COLO668 (cell line): ENCODE data around the gene CORO2A.
"Not testable (repeated sequence)": the region's sequence is repeated elsewhere in the genome, so short reads cannot be mapped to it uniquely, and the experiment has no call there.

ENCODE experiments used
- DNase-seq: peaks from one replicate; lab custom pipeline; 2025; ENCODE audit not compliant: unreplicated experiment; lab: John Stamatoyannopoulos, UW

Gene CORO2A

DNA sequence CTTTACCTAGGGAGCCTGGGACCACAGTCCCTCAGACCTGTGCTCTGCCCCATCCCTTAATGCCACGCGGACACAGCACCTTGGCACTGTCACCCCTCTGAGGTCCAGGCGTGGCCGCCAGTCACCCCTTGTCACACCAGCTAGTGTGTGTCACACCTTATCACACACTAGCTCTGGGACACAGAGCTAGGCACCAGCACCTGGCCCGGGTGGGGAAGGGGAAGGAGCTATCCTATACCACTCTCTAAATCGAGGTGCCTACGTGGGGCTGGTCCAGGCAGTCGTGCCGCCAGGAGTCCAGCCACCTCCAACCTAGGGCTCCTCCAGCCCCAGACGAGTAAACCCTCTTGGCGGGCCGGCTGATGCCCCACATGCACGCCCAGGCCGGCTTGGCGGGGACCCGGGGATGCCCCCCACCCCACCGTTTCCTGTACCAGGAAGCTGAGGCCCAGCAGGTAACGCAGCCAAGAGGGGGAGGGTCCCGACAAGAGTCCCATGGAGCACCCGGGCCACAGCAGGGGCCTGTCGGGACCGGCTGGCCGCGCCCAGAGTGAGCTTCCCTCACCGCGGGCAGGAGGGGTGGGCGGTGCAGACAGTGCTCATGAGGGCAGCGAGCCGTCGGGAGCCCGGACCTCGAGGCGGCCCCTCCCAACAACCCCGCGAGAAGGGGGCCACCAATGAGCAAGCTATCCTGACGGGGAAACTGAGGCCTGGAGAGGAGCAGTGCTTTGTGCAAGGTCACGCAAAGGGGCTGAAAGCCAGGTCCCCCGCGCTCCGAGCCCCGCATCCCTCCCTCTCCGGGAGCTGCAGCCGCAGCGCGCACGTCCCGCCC, 550 bp downstream of the CORO2A start:
- DNase-seq, result peak; percentile 37

DNA sequence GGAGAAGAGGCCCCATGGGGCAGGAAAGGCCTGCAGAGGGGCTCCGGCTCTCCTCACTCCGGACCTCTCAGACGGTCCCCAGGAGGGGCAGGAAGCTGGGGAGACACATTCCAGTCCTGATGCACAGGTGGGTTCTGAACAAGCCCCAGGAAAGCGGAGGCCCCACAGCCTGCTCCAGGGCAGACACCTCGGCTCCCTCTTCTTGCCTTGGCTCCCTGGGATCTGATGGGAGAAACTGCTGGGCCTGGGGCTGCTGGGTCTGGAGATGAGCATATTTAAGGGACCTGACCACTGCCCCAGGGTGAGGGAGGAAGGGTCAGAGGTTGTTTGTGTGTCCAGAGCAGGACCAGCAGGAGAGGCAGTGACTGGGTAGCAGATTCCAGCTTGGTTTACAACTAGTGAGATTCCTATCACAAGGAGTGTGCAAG, 1.2 kb downstream of the CORO2A start:
- no peak for DNase-seq

DNA sequence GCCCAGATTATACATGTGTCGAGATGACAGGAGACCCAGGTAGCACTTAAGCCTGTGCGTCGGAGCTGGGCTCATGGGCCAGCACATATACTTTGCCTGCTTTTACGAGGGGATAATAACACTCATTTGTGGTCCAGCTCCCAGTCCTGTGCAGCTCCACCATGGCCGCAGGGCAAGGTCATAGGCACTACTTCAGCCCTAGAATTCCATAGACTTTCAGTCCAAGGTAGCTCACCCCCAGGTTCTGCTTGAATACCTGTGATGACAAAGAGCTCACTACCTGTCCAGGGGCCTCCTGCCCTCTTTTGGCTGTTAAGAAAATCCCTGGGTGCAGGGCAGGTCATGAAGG, 1.7 kb downstream of the CORO2A start:
- no peak for DNase-seq

- no peak for DNase-seq
Measured at GRCh38 chr9:98189412-98189811, 3.0 kb downstream of the CORO2A start.

GRCh38 chr9:98187926-98188325, 4.5 kb downstream of the CORO2A start:
- DNase-seq, result no peak

DNA sequence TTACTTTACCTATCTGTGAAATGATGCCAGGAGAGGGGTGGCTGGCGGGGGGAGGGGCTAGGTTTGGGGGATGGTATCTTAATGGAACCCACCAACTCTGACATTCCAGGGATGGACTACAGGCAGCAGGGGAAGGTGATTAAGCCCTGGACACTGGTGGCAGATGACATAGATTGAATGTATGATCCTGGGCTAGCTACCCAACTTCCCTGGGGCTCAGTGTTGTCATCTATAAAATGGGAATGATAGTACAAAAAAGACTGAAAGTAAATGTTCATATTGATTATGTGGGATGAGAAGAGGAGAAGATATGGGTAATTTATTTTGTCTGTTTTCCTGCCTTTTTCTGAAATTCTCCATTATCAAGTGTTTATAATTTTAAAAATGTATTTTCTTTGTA, 6.2 kb downstream of the CORO2A start:
- no peak for DNase-seq

DNA sequence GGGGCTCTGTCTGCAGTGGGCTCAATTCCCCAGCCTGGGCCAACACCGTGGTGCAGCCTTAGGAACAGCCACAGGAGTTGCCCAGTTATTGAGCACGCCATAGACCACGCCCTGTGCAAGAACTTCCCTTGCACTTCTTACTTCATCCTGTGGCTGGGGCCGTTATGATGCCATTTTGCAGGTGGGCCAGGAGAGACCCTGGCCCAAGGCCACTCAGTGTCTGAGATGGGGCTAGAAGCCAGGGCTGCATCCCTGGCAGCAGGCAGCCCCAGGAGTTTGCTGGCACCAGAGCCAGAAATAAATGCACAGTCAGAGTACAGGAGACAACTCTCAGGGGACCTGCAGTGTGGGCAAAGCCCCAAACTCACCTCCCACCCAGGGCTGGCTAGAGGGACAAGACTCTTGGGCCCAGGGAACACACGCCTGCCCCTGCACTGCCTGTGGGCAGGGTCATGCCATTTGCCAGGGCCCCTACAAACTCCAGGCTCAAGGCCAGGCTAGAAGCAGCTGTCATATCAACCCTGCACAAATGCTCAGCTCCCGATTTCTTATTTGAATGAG, 6.7 kb downstream of the CORO2A start:
- DNase-seq, result no peak

DNA sequence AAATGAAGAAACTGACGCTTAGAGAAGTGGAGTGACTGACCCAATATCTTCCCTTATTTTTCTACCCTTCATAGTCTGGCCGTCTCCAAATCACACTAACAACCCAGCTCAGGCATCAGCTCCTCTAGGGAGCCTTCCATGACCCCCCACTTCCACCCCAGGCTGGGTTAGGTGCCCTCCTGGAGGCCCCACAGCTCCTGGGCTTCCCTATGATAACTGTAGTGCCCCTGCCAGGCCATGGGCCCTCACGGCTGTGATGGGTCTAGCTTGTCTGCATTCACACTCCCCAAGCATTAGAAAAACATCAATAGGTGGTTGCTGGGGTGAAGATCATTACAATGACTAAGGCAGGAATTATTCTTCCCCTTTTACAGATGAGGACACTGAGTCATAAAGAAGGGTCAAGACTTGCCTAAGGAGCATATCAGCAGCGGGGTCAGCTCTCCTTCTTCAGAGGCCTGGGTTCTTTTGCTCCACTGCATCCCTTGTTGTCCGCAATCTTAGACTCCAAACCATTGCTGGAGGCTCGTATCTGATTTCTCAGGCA, 7.3 kb downstream of the CORO2A start:
- DNase-seq, result no peak

- DNase-seq, result no peak
Measured at GRCh38 chr9:98184326-98184725, 8.1 kb downstream of the CORO2A start.

- no peak for DNase-seq
Measured at GRCh38 chr9:98182889-98183599, 9.4 kb downstream of the CORO2A start.

DNA sequence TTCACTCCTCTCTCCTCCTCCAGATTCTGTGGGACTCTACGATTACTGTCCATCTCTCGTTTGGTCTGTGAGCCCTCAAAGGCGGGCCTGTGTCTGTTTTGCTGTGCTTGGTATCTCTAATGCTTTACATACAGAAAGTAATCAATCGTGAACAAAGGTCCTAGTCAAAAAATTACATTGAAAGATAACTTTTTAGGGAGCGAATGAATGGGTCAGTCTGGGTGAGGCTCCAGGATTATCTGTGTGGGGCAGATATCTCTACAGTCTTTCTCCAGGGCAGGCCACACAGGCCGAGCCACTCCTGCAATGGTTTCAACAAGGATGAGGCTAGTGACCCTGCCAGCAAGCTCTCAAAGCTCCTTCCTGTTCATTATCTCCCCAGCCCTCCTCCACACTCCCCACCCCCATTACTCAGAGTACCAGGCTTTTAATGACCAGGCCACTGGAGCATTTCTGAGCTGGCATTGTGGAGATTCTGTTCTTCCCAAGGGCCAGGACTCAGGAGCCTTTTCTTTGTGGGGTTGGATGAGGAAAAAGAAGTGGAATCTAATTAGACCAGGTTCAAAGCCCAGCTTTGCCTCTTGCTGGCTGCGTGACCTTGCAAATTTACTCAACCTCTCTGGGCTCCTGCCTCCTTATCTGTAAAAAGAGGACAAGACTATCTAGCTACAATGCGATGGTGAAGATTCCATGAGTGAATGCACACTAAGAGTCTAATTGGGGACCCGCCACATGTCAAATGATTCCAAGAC, 10.2 kb downstream of the CORO2A start:
- DNase-seq, result no peak

- DNase-seq, result no peak
Measured at GRCh38 chr9:98181746-98182068, 10.7 kb downstream of the CORO2A start.

GRCh38 chr9:98180996-98181395, 11.4 kb downstream of the CORO2A start:
- no peak for DNase-seq

GRCh38 chr9:98178874-98179850, 13.3 kb downstream of the CORO2A start:
- DNase-seq, result no peak

- DNase-seq, result no peak
Measured at GRCh38 chr9:98176391-98177259, 15.8 kb downstream of the CORO2A start.

DNA sequence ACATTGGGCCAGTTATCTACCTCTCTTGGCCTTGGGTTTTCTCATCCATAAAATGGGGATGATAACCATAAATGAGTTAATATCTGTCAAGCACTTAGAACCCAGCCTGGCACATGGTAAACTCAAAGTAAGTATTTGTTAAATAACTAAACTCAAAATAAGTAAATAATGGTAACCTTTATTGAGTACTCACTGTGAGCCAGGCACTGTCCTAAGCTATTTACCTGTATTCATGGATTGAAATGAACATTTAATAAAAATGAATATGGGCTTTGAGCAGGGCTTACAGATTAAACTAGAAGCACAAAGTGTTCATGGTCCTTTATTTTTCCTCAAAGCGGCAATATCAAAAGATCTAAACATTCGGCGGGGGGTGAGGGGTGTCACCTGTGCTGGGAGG, 16.7 kb downstream of the CORO2A start:
- DNase-seq, result no peak

DNA sequence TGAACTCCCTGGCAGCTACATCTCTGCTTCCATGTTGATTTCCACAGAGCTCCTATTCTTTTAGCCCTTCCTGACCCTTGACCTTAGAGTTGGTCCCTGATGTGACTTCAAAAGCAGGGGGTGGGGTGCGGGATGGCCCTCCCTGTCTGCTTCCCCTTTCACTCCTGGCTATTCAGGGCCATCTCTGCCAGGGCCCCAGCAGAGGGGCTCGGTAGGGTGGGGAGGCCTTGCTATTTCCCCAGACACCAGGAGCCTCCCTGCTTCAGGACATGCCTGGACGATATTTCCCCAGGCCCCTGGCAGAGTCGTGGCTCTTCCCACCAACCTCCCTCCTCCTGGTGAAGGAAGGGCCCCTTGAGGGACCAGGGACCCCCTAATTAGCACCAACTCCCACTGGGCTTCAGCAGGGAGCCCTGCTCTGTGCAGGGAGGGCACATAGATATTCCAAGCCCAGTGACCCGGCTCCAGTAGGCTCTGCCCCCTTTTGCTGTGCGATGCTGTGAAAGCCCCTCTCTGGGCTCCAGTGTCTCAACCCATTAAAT, 17.3 kb downstream of the CORO2A start:
- no peak for DNase-seq

DNA sequence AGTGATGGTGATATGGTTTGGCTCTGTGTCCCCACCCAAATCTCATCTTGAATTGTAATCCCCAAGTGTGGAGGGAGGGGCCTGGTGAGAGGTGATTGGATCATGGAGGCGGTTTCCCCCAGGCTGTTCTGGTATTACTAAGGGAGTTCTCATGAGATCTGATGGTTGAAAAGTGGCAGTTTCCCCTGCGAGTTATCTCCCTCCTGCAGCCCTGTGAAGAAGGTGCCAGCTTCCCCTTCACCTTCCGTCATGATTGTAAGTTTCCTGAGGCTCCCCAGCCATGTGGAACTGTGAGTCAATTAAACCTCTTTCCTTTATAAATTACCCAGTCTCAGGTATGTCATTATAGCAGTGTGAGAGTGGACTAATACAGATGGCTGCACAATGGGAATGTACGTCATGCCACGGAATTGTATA, 17.9 kb downstream of the CORO2A start:
- DNase-seq, result not testable (repeated sequence)

DNA sequence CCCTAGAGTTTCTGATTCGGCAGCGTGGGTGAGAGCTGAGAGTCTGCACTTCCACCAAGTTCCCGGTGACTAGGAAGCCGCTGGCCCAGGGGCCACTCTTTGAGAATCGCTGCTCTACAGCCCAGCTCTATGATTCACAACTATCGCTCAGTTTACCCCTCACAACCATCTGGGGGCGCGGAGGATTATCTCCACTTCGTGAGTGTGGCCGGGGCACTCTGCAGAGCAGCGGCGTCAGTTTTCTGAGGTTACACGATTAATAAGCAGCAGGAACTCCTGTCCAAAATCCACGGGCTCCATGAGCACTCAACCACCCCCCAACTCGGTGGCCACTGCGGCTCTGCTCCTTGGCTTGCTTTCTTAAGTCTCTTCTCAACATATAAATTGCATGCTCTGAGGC, 19.3 kb downstream of the CORO2A start:
- no peak for DNase-seq
